ENCODE measurements around the gene KANTR.

KANTR gene

GRCh38 chrX:53081925-53082772 is 11.8 kb upstream of the KANTR start, which contains the start of gene TSPYL2:
Gene TSPYL2, plus strand, starts transcription at chrX:53082367. Its CDS starts 132 bp downstream, at chrX:53082499.
- DNase-seq (ENCODE audit: low read depth in 2 of 2): peak; percentile 83 to 88

- peak in 1 of 2 experiments; percentile 28 for DNase-seq (ENCODE audit: low read depth in 2 of 2)
Observed at GRCh38 chrX:53082773-53083616, 10.9 kb upstream of the KANTR start.

- no peak for DNase-seq (ENCODE audit: low read depth in 2 of 2)
Observed at GRCh38 chrX:53084043-53084570, 9.8 kb upstream of the KANTR start.

- DNase-seq (ENCODE audit: low read depth in 2 of 2): no peak
Observed at GRCh38 chrX:53084863-53085262, 9.1 kb upstream of the KANTR start.

GRCh38 chrX:53085661-53086229 is 8.2 kb upstream of the KANTR start:
- DNase-seq (ENCODE audit: low read depth in 2 of 2): no peak

- DNase-seq (ENCODE audit: low read depth in 2 of 2): no peak
Observed at GRCh38 chrX:53086464-53086863, 7.5 kb upstream of the KANTR start.

- no peak for DNase-seq (ENCODE audit: low read depth in 2 of 2)
Observed at GRCh38 chrX:53087388-53087831, 6.5 kb upstream of the KANTR start.

GRCh38 chrX:53088136-53088974 is 5.6 kb upstream of the KANTR start:
- peak; percentile 53 to 65 for DNase-seq (ENCODE audit: low read depth in 2 of 2)

- DNase-seq (ENCODE audit: low read depth in 2 of 2): no peak
Observed at GRCh38 chrX:53089224-53089842, 4.6 kb upstream of the KANTR start.

- DNase-seq (ENCODE audit: low read depth in 2 of 2): no peak
Observed at GRCh38 chrX:53089925-53090324, 4.0 kb upstream of the KANTR start.

- no peak for DNase-seq (ENCODE audit: low read depth in 2 of 2)
Observed at GRCh38 chrX:53091354-53091753, 2.6 kb upstream of the KANTR start.

GRCh38 chrX:53093177-53093655 is 726 bp upstream of the KANTR start:
- peak; percentile 56 to 69 for DNase-seq (ENCODE audit: low read depth in 2 of 2)

GRCh38 chrX:53094582-53094905 is 602 bp downstream of the KANTR start:
- no peak for DNase-seq (ENCODE audit: low read depth in 2 of 2)

GRCh38 chrX:53095796-53096195 is 1.9 kb downstream of the KANTR start:
- no peak for DNase-seq (ENCODE audit: low read depth in 2 of 2)

GRCh38 chrX:53114864-53115549 is 21.1 kb downstream of the KANTR start:
- no peak for DNase-seq (ENCODE audit: low read depth in 2 of 2)

GRCh38 chrX:53115550-53115874 is 21.6 kb downstream of the KANTR start:
- no peak for DNase-seq (ENCODE audit: low read depth in 2 of 2)

GRCh38 chrX:53116101-53116500 is 22.2 kb downstream of the KANTR start:
- DNase-seq (ENCODE audit: low read depth in 2 of 2): no peak

- DNase-seq (ENCODE audit: low read depth in 2 of 2): no peak
Observed at GRCh38 chrX:53122013-53122412, 28.1 kb downstream of the KANTR start.

- DNase-seq (ENCODE audit: low read depth in 2 of 2): no peak
Observed at GRCh38 chrX:53125506-53125905, 31.6 kb downstream of the KANTR start.

- DNase-seq (ENCODE audit: low read depth in 2 of 2): no peak
Observed at GRCh38 chrX:53126377-53126776, 32.4 kb downstream of the KANTR start.
